ENCODE results near the gene TBC1D22A. TPM values are rescaled to one million over a fixed set of nuclear protein-coding genes. Genes with fewer than 3 reads are reported as not detected.

The TBC1D22A gene
- total and polyA plus RNA-seq, 10 of the 15 experiments (the other 5 are each of a cell fraction or from before 2014, with no cell fraction given) = 0.63 to 44.7 (median 27.4) TPM

- no peak for TF ChIP-seq PAX8 (IDR thresholded peaks at IDR 0.05)
- 100% methylated on average over 10 of the region's 10 CpGs for WGBS (ENCODE audit: insufficient coverage, insufficient replicate concordance, low lambda C conversion rate, missing lambda C conversion rate)
- ChIA-PET CTCF (no interaction called here), RAD21 (ENCODE audit: unreplicated experiment) (no interaction called here), SMC1A (ENCODE audit: uncharacterized antibody, unreplicated experiment) (no interaction called here), POLR2A (no interaction called here)
- ATAC-seq (no peak), DNase-seq (ENCODE audit: low read depth, low spot score) (no peak), FAIRE-seq (no peak)
- Histone ChIP-seq H3K79me2 (ENCODE audit: control insufficient read depth, insufficient read depth, low read length) (peaks cover 2% of the 10 kb centered on the region), H2AFZ (ENCODE audit: control insufficient read depth, low read depth, low read length) (no peak overlapping the region), H3K4me3 (no peak overlapping the region), H3K9ac (ENCODE audit: control insufficient read depth, insufficient read depth, low read length) (no peak overlapping the region), H3K27ac (ENCODE audit: control insufficient read depth, insufficient read depth) (no peak overlapping the region), H3K4me2 (ENCODE audit: control insufficient read depth, insufficient read depth) (no peak overlapping the region), H4K20me1 (ENCODE audit: control insufficient read depth, insufficient read depth) (no peaks in the 10 kb centered on the region), H3K36me3 (ENCODE audit: control insufficient read depth in 2 of 2, insufficient read depth in 2 of 2, low read length in 1 of 2) (peaks cover 0 to 5% of the 10 kb centered on the region in 2 experiments; a peak in 3 of 4 replicates), H3K27me3 (replicated peaks in 1 of 2; ENCODE audit: control insufficient read depth in 2 of 2, insufficient read depth in 2 of 2, low read length in 1 of 2) (no peaks in the 10 kb centered on the region), H3K9me3 (replicated peaks; ENCODE audit: control insufficient read depth, insufficient read depth, low read length) (no peaks in the 10 kb centered on the region; the same call in 2 of the 3 replicates), H3K4me1 (ENCODE audit: control insufficient read depth, insufficient read depth, low read length) (no peaks in the 10 kb centered on the region; the same call in 1 of the 2 replicates)
- intact Hi-C loops (cut with micrococcal nuclease; ENCODE audit: unreplicated experiment) (no loop called here), in situ Hi-C loops (cut with MboI) (no loop called here)
- no TSS peak for BruUV-seq (replicated peaks)
Observed at GRCh38 chr22:46864314-46865051, 102.0 kb downstream of the TBC1D22A start.

GRCh38 chr22:46865052-46865434 lies 102.6 kb downstream of the TBC1D22A start:
- RAD21 ChIA-PET (ENCODE audit: unreplicated experiment) = no interaction called here
- Histone ChIP-seq H3K4me3 (no peak overlapping the region), H3K9ac (ENCODE audit: control insufficient read depth, insufficient read depth, low read length) (no peak overlapping the region), H3K4me2 (ENCODE audit: control insufficient read depth, insufficient read depth) (no peak overlapping the region), H4K20me1 (ENCODE audit: control insufficient read depth, insufficient read depth) (no peaks in the 10 kb centered on the region), H3K9me3 (replicated peaks; ENCODE audit: control insufficient read depth, insufficient read depth, low read length) (peaks cover 2% of the 10 kb centered on the region; the same call in 2 of the 3 replicates), H3K36me3 (ENCODE audit: control insufficient read depth in 2 of 2, insufficient read depth in 2 of 2, low read length in 1 of 2) (peaks cover 1 to 5% of the 10 kb centered on the region in 2 experiments; a peak in 3 of 4 replicates), H3K79me2 (ENCODE audit: control insufficient read depth, insufficient read depth, low read length) (peaks cover 2% of the 10 kb centered on the region), H3K27ac (ENCODE audit: control insufficient read depth, insufficient read depth) (no peak overlapping the region), H3K4me1 (ENCODE audit: control insufficient read depth, insufficient read depth, low read length) (no peaks in the 10 kb centered on the region; the same call in 1 of the 2 replicates), H2AFZ (ENCODE audit: control insufficient read depth, low read depth, low read length) (no peak overlapping the region), H3K27me3 (replicated peaks in 1 of 2; ENCODE audit: control insufficient read depth in 2 of 2, insufficient read depth in 2 of 2, low read length in 1 of 2) (no peaks in the 10 kb centered on the region)
- no peak for DNase-seq (ENCODE audit: low read depth, low spot score)
- SMC1A ChIA-PET (ENCODE audit: uncharacterized antibody, unreplicated experiment) = no interaction called here
- WGBS (ENCODE audit: insufficient coverage, insufficient replicate concordance, low lambda C conversion rate, missing lambda C conversion rate) = 96% methylated on average over 3 of the region's 3 CpGs
- TF ChIP-seq, protein P1, sequence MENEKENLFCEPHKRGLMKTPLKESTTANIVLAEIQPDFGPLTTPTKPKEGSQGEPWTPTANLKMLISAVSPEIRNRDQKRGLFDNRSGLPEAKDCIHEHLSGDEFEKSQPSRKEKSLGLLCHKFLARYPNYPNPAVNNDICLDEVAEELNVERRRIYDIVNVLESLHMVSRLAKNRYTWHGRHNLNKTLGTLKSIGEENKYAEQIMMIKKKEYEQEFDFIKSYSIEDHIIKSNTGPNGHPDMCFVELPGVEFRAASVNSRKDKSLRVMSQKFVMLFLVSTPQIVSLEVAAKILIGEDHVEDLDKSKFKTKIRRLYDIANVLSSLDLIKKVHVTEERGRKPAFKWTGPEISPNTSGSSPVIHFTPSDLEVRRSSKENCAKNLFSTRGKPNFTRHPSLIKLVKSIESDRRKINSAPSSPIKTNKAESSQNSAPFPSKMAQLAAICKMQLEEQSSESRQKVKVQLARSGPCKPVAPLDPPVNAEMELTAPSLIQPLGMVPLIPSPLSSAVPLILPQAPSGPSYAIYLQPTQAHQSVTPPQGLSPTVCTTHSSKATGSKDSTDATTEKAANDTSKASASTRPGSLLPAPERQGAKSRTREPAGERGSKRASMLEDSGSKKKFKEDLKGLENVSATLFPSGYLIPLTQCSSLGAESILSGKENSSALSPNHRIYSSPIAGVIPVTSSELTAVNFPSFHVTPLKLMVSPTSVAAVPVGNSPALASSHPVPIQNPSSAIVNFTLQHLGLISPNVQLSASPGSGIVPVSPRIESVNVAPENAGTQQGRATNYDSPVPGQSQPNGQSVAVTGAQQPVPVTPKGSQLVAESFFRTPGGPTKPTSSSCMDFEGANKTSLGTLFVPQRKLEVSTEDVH (IDR thresholded peaks at IDR 0.05; ENCODE audit: low read depth, partially characterized antibody) = no peak
- no TSS peak for BruUV-seq (replicated peaks)
- intact Hi-C loops (cut with micrococcal nuclease; ENCODE audit: unreplicated experiment) = no loop called here
- in situ Hi-C loops (cut with MboI) = no loop called here
- POLR2A ChIA-PET = no interaction called here
- FAIRE-seq = no peak
- CTCF ChIA-PET = interaction anchor here (0.7 kb wide), 1 partner anchor 31 kb away, joined by 3 read pairs; no protein-coding TSS in a partner anchor
- ATAC-seq = no peak

Data from GM12878 (cell line).